Esophagus squamous epithelium (tissue), 5 donors: ENCODE data around the gene LOXL1. TPM values are rescaled to one million over a fixed set of nuclear protein-coding genes. Genes with fewer than 3 reads are reported as not detected.

Experiments
- DNase-seq: peaks from one replicate; lab custom pipeline; 2025; lab: John Stamatoyannopoulos, UW
- H3K27ac ChIP-seq, 4 donors: fragments of 200-600 bp; sonication (generic); one replicate each; pipeline ENCODE4 v1.5.1; 2016 to 2019; ENCODE audit warnings: mild to moderate bottlenecking in 1 of 4
- H3K27me3 ChIP-seq, 4 donors: fragments of 200-600 bp; sonication (generic); 1 replicate in 3 of 4; 2 replicates in 1 of 4; pipeline versions ENCODE4 v1.5.1 to v1.6.0; 2017 to 2021; ENCODE audit warnings: antibody characterized with exemption in 1 of 4
- H3K36me3 ChIP-seq, 3 donors: fragments of 200-600 bp; sonication (generic); one replicate each; pipeline ENCODE4 v1.5.1; 2016 to 2019
- H3K4me1 ChIP-seq, 3 donors: fragments of 200-600 bp; sonication (generic); one replicate each; pipeline ENCODE4 v1.5.1; 2017 to 2019
- H3K4me3 ChIP-seq, 4 donors: fragments of 200-600 bp; sonication (generic); 1 replicate in 3 of 4; 2 replicates in 1 of 4; pipeline ENCODE4 v1.5.1; 2016 to 2019; ENCODE audit warnings: mild to moderate bottlenecking in 2 of 4, moderate library complexity in 1 of 4
- H3K9me3 ChIP-seq, 3 donors: fragments of 200-600 bp; sonication (generic); one replicate each; pipeline ENCODE4 v1.5.1; 2016 to 2019
- CTCF ChIP-seq, 6 experiments: fragments of 450-650 bp in 4 of 6; fragments of 200-600 bp in 2 of 6; sonication (generic) in 2 of 6; IDR thresholded peaks; one replicate each; pipeline ENCODE4 v1.5.1; 2016 to 2019; ENCODE audit warnings: antibody characterized with exemption in 6 of 6, mild to moderate bottlenecking in 4 of 6, moderate library complexity in 4 of 6
- POLR2A ChIP-seq, 4 donors: fragments of 450-650 bp; IDR thresholded peaks; one replicate each; pipeline ENCODE4 v1.6.1; 2017; ENCODE audit warnings: antibody characterized with exemption in 4 of 4, mild to moderate bottlenecking in 4 of 4, moderate library complexity in 3 of 4
- WGBS, 2 donors: methylation state at CpG; one replicate each; pipeline ENCODE4 v1.1.5; 2018; 5-methylcytosine and 5-hydroxymethylcytosine counted together
- intact Hi-C: fragments of 100-400 bp; cut with DNase I; formaldehyde crosslinking; loops from one replicate; pipeline ENCODE4 v1.15.0; 2022
- total RNA-seq, 4 donors: library from RNA; depleted of rRNA; stranded (reverse); fragments of >200 nt; gene quantifications; one replicate each; pipeline ENCODE4 v1.1.0, GENCODE V29; 2016
- donor health status: DM: yes; HTN: yes; CAD: no.

The LOXL1 gene
- total RNA-seq, 4 donors from 2014 or later: 4.3 to 7.7 (median 6.3) TPM

DNA sequence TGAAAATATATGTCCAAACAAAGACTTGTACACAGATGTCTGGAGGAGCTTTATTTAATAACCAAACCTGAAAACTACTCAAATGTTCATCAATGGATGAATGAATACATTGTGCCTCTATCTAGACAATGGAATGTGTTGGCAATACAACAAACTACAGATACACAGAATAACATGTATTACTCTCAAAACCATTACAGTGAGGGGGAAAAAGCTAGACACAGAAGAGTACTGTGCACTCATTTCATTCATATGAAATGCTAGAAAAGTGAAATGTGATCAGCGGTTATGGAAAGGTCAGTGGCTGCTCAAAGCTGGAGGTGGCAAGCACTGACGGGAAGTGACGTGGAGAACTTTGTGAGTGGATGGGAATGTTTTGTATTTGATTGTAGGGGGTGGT, 52.6 kb downstream of the LOXL1 start:
- no peak for TF ChIP-seq POLR2A (IDR thresholded peaks at IDR 0.05)
- TF ChIP-seq CTCF (IDR thresholded peaks at IDR 0.05): no peak
- WGBS, 2 donors: 96% methylated on average over 3 of the region's 3 CpGs
- Histone ChIP-seq H3K4me3 (no peak overlapping the region), H3K9me3 (no peaks in the 10 kb centered on the region), H3K27me3 (peaks cover 0 to 13% (median 0%) of the 10 kb centered on the region in 4 donors), H3K27ac (no peak overlapping the region), H3K36me3 (peaks cover 0 to 2% (median 0%) of the 10 kb centered on the region in 3 donors), H3K4me1 (peaks cover 21 to 41% (median 26%) of the 10 kb centered on the region in 3 donors)
- intact Hi-C loops: no loop called here
- no peak for DNase-seq

- peaks cover 0 to 9% (median 0%) of the 10 kb centered on the region in 3 donors for H3K36me3 ChIP-seq
- H3K27ac ChIP-seq: no peak overlapping the region
- H3K4me3 ChIP-seq: no peak overlapping the region
- intact Hi-C loops: no loop called here
- WGBS, 2 donors: 43 to 53% methylated on average over 1 of the region's 1 CpG
- H3K9me3 ChIP-seq: no peaks in the 10 kb centered on the region
- peaks cover 25 to 48% (median 34%) of the 10 kb centered on the region in 3 donors for H3K4me1 ChIP-seq
- no peak for DNase-seq
- TF ChIP-seq POLR2A (IDR thresholded peaks at IDR 0.05) (no peak), CTCF (IDR thresholded peaks at IDR 0.05) (no peak)
- peaks cover 0 to 10% (median 0%) of the 10 kb centered on the region in 4 donors for H3K27me3 ChIP-seq
Measured at GRCh38 chr15:73979636-73980035, 53.4 kb downstream of the LOXL1 start.

DNA sequence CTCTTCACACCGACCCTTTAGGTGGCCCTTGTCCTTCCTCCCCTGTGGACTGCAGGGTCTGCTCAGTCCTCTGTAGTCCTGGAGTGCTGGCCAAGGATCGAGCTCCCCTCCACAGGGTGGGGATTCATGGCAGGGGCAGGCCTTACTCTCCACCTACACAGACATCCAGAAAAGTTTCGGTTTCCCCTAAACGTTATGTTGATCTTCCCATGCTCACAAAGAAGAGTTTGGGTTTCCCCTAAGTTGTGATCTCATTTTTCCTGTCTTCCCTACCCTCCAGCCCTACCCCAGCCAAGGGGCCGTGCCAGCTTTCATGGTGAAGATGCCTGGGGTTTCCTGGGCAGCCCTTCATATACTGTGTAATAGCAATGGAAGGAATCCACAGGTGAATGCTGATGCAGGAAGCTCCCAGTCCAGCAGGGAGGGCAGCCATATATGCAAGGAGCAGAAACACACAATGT, 55.5 kb downstream of the LOXL1 start:
- Histone ChIP-seq H3K4me3 (no peak overlapping the region), H3K27me3 (no peaks in the 10 kb centered on the region), H3K36me3 (peaks cover 0 to 29% (median 0%) of the 10 kb centered on the region in 3 donors), H3K27ac (peak overlapping the region; percentile 81 to 95 (median 90)), H3K4me1 (peaks cover 25 to 70% (median 45%) of the 10 kb centered on the region in 3 donors), H3K9me3 (no peaks in the 10 kb centered on the region)
- intact Hi-C loops: no loop called here
- no peak for TF ChIP-seq CTCF (IDR thresholded peaks at IDR 0.05)
- TF ChIP-seq POLR2A (IDR thresholded peaks at IDR 0.05): no peak
- DNase-seq: no peak
- WGBS, 2 donors: 13 to 21% methylated on average over 2 to 3 of the region's 5 CpGs

GRCh38 chr15:73982222-73982962, 56.1 kb downstream of the LOXL1 start:
- TF ChIP-seq CTCF (IDR thresholded peaks at IDR 0.05) (no peak), POLR2A (IDR thresholded peaks at IDR 0.05) (no peak)
- Histone ChIP-seq H3K4me3 (peak overlapping the region in 2 of 4 donors; percentile 3 to 23), H3K27ac (peak overlapping the region; percentile 81 to 95 (median 90)), H3K27me3 (no peaks in the 10 kb centered on the region), H3K36me3 (peaks cover 0 to 35% (median 0%) of the 10 kb centered on the region in 3 donors), H3K9me3 (no peaks in the 10 kb centered on the region), H3K4me1 (peaks cover 30 to 76% (median 51%) of the 10 kb centered on the region in 3 donors)
- 7 to 11% methylated on average over 5 to 8 of the region's 8 CpGs for WGBS, 2 donors
- no peak for DNase-seq
- intact Hi-C loops: no loop called here

DNA sequence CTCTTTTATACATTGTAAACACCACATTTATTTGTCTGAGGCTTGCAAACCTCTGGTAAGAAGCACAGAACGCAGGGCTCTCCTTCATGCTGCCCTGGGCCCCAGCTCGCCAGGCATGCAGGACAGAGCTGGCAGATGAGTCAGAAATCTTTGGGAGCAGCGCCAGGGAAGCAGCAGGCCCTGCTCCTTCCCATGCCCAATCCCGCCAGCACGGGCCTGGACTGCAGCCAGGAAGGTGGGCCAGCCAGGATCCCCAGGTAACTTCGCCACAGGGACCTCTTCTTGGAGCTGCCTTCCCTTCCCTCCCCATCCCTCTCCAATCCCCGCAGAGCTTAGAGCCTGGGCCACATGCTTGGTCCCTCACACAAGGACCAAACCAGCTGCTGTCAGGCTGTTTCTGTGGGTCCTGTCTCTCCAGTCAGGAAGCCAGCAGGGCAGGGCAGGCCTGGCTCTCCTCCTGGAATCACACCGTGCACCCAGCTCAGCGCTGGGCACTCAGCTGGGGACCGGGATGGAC, 57.0 kb downstream of the LOXL1 start:
- intact Hi-C loops: no loop called here
- TF ChIP-seq CTCF (IDR thresholded peaks at IDR 0.05): no peak
- TF ChIP-seq POLR2A (IDR thresholded peaks at IDR 0.05): no peak
- Histone ChIP-seq H3K4me3 (peak overlapping the region in 2 of 4 donors; percentile 3 to 19), H3K27ac (peak overlapping the region; percentile 81 to 95 (median 90)), H3K9me3 (no peaks in the 10 kb centered on the region), H3K4me1 (peaks cover 35 to 85% (median 60%) of the 10 kb centered on the region in 3 donors), H3K36me3 (peaks cover 0 to 39% (median 0%) of the 10 kb centered on the region in 3 donors), H3K27me3 (no peaks in the 10 kb centered on the region)
- DNase-seq: no peak
- 19% methylated on average over 5 of the region's 10 CpGs; no CpG with 5 or more reads in 1 of the 2 donors for WGBS, 2 donors
